Lung (tissue), 12 donors: ENCODE measurements around the gene SH2D7. TPM values are rescaled to one million over a fixed set of nuclear protein-coding genes. Genes with fewer than 3 reads are reported as not detected.

ENCODE experiments used
- ATAC-seq: fragments of 200-7000 bp; cut with Tn5 transposase; one replicate; pipeline ENCODE4 v1.9.1; 2020; ENCODE audit warnings: moderate number of reproducible peaks; ENCODE audit not compliant: insufficient read depth, low FRiP score
- DNase-seq, 3 donors: peaks; one replicate each; pipeline ENCODE4 v3.0.0-alpha.2; 2013 to 2017
- H3K27ac ChIP-seq, 2 donors: one replicate each; pipeline ENCODE4 v1.5.1; 2013; ENCODE audit warnings: mild to moderate bottlenecking in 2 of 2, moderate library complexity in 2 of 2, control low read depth in 1 of 2, inconsistent platforms in 1 of 2, low read depth in 1 of 2, low read length in 1 of 2
- H3K27me3 ChIP-seq, 3 donors: one replicate each; pipeline ENCODE4 v1.5.1; 2013; ENCODE audit warnings: low read length in 2 of 3; ENCODE audit not compliant: control insufficient read depth in 3 of 3, insufficient read depth in 3 of 3
- H3K36me3 ChIP-seq, 4 donors: one replicate each; pipeline ENCODE4 v1.5.1; 2013; ENCODE audit warnings: low read length in 4 of 4, mild to moderate bottlenecking in 1 of 4, moderate library complexity in 1 of 4; ENCODE audit not compliant: control insufficient read depth in 4 of 4, insufficient read depth in 4 of 4
- H3K4me1 ChIP-seq, 5 donors: one replicate each; pipeline ENCODE4 v1.5.1; 2013; ENCODE audit warnings: low read length in 5 of 5, mild to moderate bottlenecking in 2 of 5, moderate library complexity in 1 of 5; ENCODE audit not compliant: control insufficient read depth in 5 of 5, insufficient read depth in 5 of 5
- H3K4me3 ChIP-seq: one replicate; pipeline ENCODE4 v1.5.1; 2013; ENCODE audit warnings: mild to moderate bottlenecking, control low read depth, moderate library complexity
- H3K9ac ChIP-seq, 2 donors: one replicate each; pipeline ENCODE4 v1.5.1; 2013; ENCODE audit warnings: low read length in 2 of 2, control low read depth in 1 of 2; ENCODE audit not compliant: insufficient read depth in 1 of 2
- H3K9me3 ChIP-seq, 4 donors: one replicate each; pipeline ENCODE4 v1.5.1; 2013; ENCODE audit warnings: low read length in 3 of 4, mild to moderate bottlenecking in 1 of 4, moderate library complexity in 1 of 4; ENCODE audit not compliant: control insufficient read depth in 4 of 4, insufficient read depth in 3 of 4
- WGBS, 2 donors: extraction: QIAGEN DNeasy Blood & Tissue Kit; methylation state at CpG; one replicate each; pipeline ENCODE4 v1.1.7; 2013; 5-methylcytosine and 5-hydroxymethylcytosine counted together
- polyA plus RNA-seq, 2 donors: library from polyadenylated mRNA; stranded (reverse); fragments of 200-250 nt; gene quantifications; one replicate each; pipeline ENCODE4 v1.2.1, GENCODE V29; 2013
- total RNA-seq, 2 donors: library from RNA; depleted of rRNA in 1 of 2; stranded (reverse); fragments of >200 nt in 1 of 2; gene quantifications; one replicate each; pipeline ENCODE4 v1.2.1, GENCODE V29; 2014 to 2021
- TF ChIP-seq, protein P1 (sequence below): IDR thresholded peaks from 2 replicates; pipeline ENCODE4 v1.5.1; 2012; ENCODE audit warnings: mild to moderate bottlenecking; ENCODE audit errors: control extremely low read depth, extremely low read depth
- donor health status: control.
- donor health status: control.
- donor health status: Bipolar disorder and iron deficiency.
- donor health status: healthy.
- donor health status: DM: yes; HTN: yes; CAD: no.

The SH2D7 gene
- total and polyA plus RNA-seq, 4 donors, result 0.04 to 0.25 TPM; not detected in 2

DNA sequence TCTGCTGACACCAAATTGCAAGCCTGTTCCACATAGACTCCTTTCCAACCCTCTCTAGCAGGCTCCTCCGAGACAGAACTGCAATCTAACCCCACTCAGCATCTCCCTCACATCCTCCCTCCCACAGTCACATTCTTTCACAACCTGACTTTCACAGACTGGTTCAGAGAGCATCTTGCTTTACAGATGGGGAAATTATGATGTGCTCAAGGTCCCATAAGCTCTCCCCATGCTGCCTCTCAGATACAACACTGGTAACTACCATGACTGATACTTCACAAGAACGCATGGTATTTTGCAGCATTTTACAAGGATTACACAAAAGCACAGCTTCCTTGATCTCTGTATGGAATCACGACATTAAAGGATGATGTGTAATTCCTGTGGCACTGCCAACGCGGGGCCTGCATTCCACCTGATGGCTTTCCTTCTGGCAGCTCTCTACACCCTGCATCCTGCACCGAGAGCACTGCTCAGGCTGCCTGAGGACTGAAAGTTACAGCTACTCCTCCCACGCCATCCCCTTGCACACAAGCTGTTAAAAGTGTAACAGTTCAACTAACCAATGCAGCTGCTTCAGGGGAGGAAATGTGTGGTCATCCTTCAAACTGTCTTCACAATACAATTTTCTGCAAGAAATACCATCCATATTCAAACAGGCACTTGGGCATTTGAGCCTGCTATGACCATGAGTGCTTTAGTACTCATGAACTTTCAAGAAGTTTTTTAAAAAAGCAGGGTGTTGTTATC is 42.5 kb upstream of the SH2D7 start:
- H3K36me3 ChIP-seq, result peaks cover 4 to 16% (median 8%) of the 10 kb centered on the region in 4 donors
- H3K9ac ChIP-seq, result no peak overlapping the region
- peak; percentile 17 for ATAC-seq
- no peaks in the 10 kb centered on the region for H3K27me3 ChIP-seq
- WGBS, 2 donors, result 19 to 33% methylated on average over 7 of the region's 7 CpGs
- peak overlapping the region in 1 of 2 donors; percentile 42 for H3K27ac ChIP-seq
- TF ChIP-seq, protein P1, sequence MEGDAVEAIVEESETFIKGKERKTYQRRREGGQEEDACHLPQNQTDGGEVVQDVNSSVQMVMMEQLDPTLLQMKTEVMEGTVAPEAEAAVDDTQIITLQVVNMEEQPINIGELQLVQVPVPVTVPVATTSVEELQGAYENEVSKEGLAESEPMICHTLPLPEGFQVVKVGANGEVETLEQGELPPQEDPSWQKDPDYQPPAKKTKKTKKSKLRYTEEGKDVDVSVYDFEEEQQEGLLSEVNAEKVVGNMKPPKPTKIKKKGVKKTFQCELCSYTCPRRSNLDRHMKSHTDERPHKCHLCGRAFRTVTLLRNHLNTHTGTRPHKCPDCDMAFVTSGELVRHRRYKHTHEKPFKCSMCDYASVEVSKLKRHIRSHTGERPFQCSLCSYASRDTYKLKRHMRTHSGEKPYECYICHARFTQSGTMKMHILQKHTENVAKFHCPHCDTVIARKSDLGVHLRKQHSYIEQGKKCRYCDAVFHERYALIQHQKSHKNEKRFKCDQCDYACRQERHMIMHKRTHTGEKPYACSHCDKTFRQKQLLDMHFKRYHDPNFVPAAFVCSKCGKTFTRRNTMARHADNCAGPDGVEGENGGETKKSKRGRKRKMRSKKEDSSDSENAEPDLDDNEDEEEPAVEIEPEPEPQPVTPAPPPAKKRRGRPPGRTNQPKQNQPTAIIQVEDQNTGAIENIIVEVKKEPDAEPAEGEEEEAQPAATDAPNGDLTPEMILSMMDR, result no peak
- H3K9me3 ChIP-seq, result no peaks in the 10 kb centered on the region
- peaks cover 14 to 55% (median 25%) of the 10 kb centered on the region in 5 donors for H3K4me1 ChIP-seq
- no peak for DNase-seq
- H3K4me3 ChIP-seq, result no peak overlapping the region

DNA sequence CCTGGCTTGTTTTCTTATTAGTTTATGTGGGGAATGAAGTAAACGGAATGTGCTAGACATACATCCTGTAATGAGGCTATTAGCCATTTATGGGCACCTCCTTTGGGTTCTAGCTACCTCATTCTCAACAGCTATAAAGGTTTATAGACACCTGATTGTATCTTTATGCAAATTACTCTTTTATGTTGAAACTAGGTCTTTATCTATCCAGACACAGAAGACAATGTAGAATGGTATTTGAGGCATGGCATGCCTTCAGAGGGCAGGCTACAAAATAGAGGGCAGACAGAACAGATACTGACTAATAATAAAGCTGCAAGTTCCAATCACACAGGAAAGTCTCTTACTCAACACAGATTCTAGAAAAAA is 41.9 kb upstream of the SH2D7 start:
- H3K4me1 ChIP-seq, result peaks cover 14 to 55% (median 25%) of the 10 kb centered on the region in 5 donors
- H3K9me3 ChIP-seq, result no peaks in the 10 kb centered on the region
- TF ChIP-seq, protein P1, result no peak
- no peak for DNase-seq
- H3K4me3 ChIP-seq, result no peak overlapping the region
- H3K9ac ChIP-seq, result no peak overlapping the region
- no peaks in the 10 kb centered on the region for H3K27me3 ChIP-seq
- peaks cover 4 to 16% (median 8%) of the 10 kb centered on the region in 4 donors for H3K36me3 ChIP-seq
- no peak for ATAC-seq
- no peak overlapping the region for H3K27ac ChIP-seq
- WGBS, 2 donors, result 14 to 38% methylated on average over 1 of the region's 1 CpG

DNA sequence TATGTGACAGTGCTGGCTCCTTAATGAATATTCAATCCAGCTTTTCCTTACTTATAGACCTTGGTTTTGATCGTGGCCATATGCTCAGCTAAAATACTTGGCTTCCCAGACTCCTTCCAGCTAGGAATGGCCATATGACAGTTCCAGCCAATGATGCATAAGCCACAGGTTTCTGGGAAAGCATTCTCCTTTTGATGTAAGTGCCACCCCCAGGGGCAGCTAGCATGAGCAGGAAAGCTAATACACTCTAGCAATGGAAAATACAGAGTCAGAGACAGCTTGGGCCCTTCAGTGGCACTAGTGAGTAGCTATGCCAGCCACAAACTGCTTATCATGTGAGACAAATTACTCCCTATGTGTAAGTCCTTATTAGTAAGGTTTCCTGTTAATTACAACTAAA is 41.5 kb upstream of the SH2D7 start:
- no peaks in the 10 kb centered on the region for H3K9me3 ChIP-seq
- H3K4me3 ChIP-seq, result no peak overlapping the region
- H3K27ac ChIP-seq, result no peak overlapping the region
- peaks cover 14 to 55% (median 26%) of the 10 kb centered on the region in 5 donors for H3K4me1 ChIP-seq
- H3K36me3 ChIP-seq, result peaks cover 4 to 16% (median 8%) of the 10 kb centered on the region in 4 donors
- H3K9ac ChIP-seq, result no peak overlapping the region
- TF ChIP-seq, protein P1, result no peak
- WGBS, 2 donors, result 63 to 67% methylated on average over 1 of the region's 1 CpG
- ATAC-seq (no peak), DNase-seq (peak in 2 of 3 donors; percentile 64 to 69)
- no peaks in the 10 kb centered on the region for H3K27me3 ChIP-seq
